A549 (cell line): ENCODE data around the gene ZNF266. TPM values are rescaled to one million over a fixed set of nuclear protein-coding genes. Genes with fewer than 3 reads are reported as not detected.

Source experiments
- ATAC-seq, 2 experiments: fragments of 200-7000 bp in 1 of 2; fragments of >200 bp in 1 of 2; cut with Nextera tagmentation in 1 of 2; cut with Tn5 transposase in 1 of 2; 3 replicates each; pipeline versions ENCODE4 v1.8.0 to v1.9.1; 2018 to 2020; ENCODE audit warnings: mild to moderate bottlenecking in 1 of 2, moderate library complexity in 1 of 2
- CTCF ChIA-PET: fragments of 300-600 bp; sonication (Branson Sonifier 250); formaldehyde crosslinking; extraction: SDS; loops from one replicate; lab custom pipeline; 2021; ENCODE audit warnings: antibody characterized with exemption, inconsistent platforms; lab: Yijun Ruan, JAX
- POLR2A ChIA-PET: fragments of 350-600 bp; formaldehyde crosslinking; extraction: SDS; loops from one replicate; lab custom pipeline; 2021; ENCODE audit warnings: antibody characterized with exemption, inconsistent platforms; lab: Yijun Ruan, JAX
- DNase-seq, 2 experiments: peaks; one replicate each; pipeline versions ENCODE4 v3.0.0 to v3.0.0-alpha.2; 2011 to 2016; ENCODE audit warnings: low read depth in 1 of 2, low spot score in 1 of 2
- FAIRE-seq: peaks from 2 replicates; lab custom pipeline; 2011; peaks lifted over from hg19 to GRCh38; lab: Jason Lieb, UNC
- H3K27ac ChIP-seq, 2 experiments: fragments of >200 bp; sonication (Bioruptor Twin); formaldehyde crosslinking; 3 replicates each; pipeline ENCODE4 v1.5.1; 2016 to 2017
- H3K4me1 ChIP-seq: fragments of >200 bp; sonication (Bioruptor Twin); formaldehyde crosslinking; 3 replicates; pipeline ENCODE4 v1.6.1; 2016
- H3K4me2 ChIP-seq: fragments of >200 bp; sonication (Bioruptor Twin); formaldehyde crosslinking; 3 replicates; pipeline ENCODE4 v1.6.1; 2016
- H3K4me3 ChIP-seq: fragments of >200 bp; sonication (Bioruptor Twin); formaldehyde crosslinking; 3 replicates; pipeline ENCODE4 v1.5.1; 2016
- H3K9me3 ChIP-seq: fragments of >200 bp; sonication (Bioruptor Twin); formaldehyde crosslinking; 3 replicates; pipeline ENCODE4 v1.6.1; 2016
- ATOH8 ChIP-seq: fragments of 250-450 bp; sonication (Bioruptor Pico); IDR thresholded peaks from 2 replicates; pipeline ENCODE4 v1.5.0; 2020; ENCODE audit warnings: low read depth, mild to moderate bottlenecking, moderate library complexity
- BCL3 ChIP-seq: fragments of >200 bp; sonication (Bioruptor Twin); formaldehyde crosslinking; IDR thresholded peaks from 3 replicates; pipeline ENCODE4 v1.6.1; 2016
- CEBPB ChIP-seq, 2 experiments: fragments of >200 bp in 1 of 2; sonication (Bioruptor Twin) in 1 of 2; formaldehyde crosslinking in 1 of 2; IDR thresholded peaks; 2 replicates each; pipeline ENCODE4 v1.6.1; 2012 to 2016
- CTCF ChIP-seq: fragments of >200 bp; sonication (Bioruptor Twin); formaldehyde crosslinking; IDR thresholded peaks from 3 replicates; pipeline ENCODE4 v1.5.1; 2016
- E2F6 ChIP-seq: IDR thresholded peaks from 2 replicates; pipeline ENCODE4 v1.6.1; 2012; ENCODE audit warnings: low read depth, borderline replicate concordance
- EHF ChIP-seq: fragments of 250-450 bp; sonication (Bioruptor Pico); IDR thresholded peaks from 2 replicates; pipeline ENCODE4 v1.5.0; 2020; ENCODE audit warnings: mild to moderate bottlenecking
- ELK1 ChIP-seq: fragments of 150-350 bp; IDR thresholded peaks from 2 replicates; pipeline ENCODE4 v1.6.1; 2014; ENCODE audit warnings: low read depth, mild to moderate bottlenecking, low read length
- EP300 ChIP-seq, 2 experiments: fragments of >200 bp; sonication (Bioruptor Twin); formaldehyde crosslinking; IDR thresholded peaks; 2 replicates in 1 of 2; 3 replicates in 1 of 2; pipeline ENCODE4 v1.6.1; 2016 to 2017
- ESRRA ChIP-seq: fragments of 150-350 bp; IDR thresholded peaks from 2 replicates; pipeline ENCODE4 v1.6.1; 2014; ENCODE audit warnings: mild to moderate bottlenecking, low read length, borderline replicate concordance
- FOSB ChIP-seq: fragments of 250-450 bp; sonication (Bioruptor Pico); IDR thresholded peaks from 2 replicates; pipeline ENCODE4 v1.5.0; 2020; ENCODE audit warnings: mild to moderate bottlenecking, moderate library complexity
- FOSL2 ChIP-seq, 2 experiments: fragments of 450-650 bp in 1 of 2; fragments of >200 bp in 1 of 2; sonication (Bioruptor Twin) in 1 of 2; formaldehyde crosslinking; IDR thresholded peaks; 2 replicates each; pipeline versions ENCODE4 v1.5.0 to v1.6.1; 2016 to 2020; ENCODE audit warnings: mild to moderate bottlenecking in 1 of 2, moderate library complexity in 1 of 2
- HOXB5 ChIP-seq: fragments of 250-450 bp; sonication (Bioruptor Pico); IDR thresholded peaks from 2 replicates; pipeline ENCODE4 v1.5.0; 2020; ENCODE audit warnings: mild to moderate bottlenecking, moderate library complexity
- JUN ChIP-seq, 2 experiments: fragments of >200 bp; sonication (Bioruptor Twin); formaldehyde crosslinking; IDR thresholded peaks; 2 replicates in 1 of 2; 3 replicates in 1 of 2; pipeline ENCODE4 v1.6.1; 2016 to 2017
- MAX ChIP-seq: IDR thresholded peaks from 2 replicates; pipeline ENCODE4 v1.6.1; 2012
- NFE2L2 ChIP-seq: fragments of 150-350 bp; conservative IDR thresholded peaks from 2 replicates; pipeline ENCODE4 v1.6.1; 2014; ENCODE audit warnings: low read length
- NR3C1 ChIP-seq: fragments of >200 bp; sonication (Bioruptor Twin); formaldehyde crosslinking; IDR thresholded peaks from 3 replicates; pipeline ENCODE4 v1.6.1; 2017
- PHF8 ChIP-seq: fragments of 200-600 bp; sonication (generic); IDR thresholded peaks from 2 replicates; pipeline ENCODE4 v1.6.1; 2016; ENCODE audit warnings: low read depth, mild to moderate bottlenecking, antibody characterized with exemption, moderate library complexity, borderline replicate concordance
- POLR2AphosphoS2 ChIP-seq: conservative IDR thresholded peaks from 2 replicates; pipeline ENCODE4 v1.6.1; 2012; ENCODE audit warnings: low read length, improper control_type of control experiment, inconsistent platforms
- REST ChIP-seq: fragments of 200-600 bp; sonication (generic); IDR thresholded peaks from 2 replicates; pipeline ENCODE4 v1.6.1; 2016; ENCODE audit warnings: antibody characterized with exemption, mild to moderate bottlenecking, moderate library complexity
- RNF2 ChIP-seq: fragments of 200-600 bp; sonication (generic); IDR thresholded peaks from 2 replicates; pipeline ENCODE4 v1.6.1; 2016; ENCODE audit warnings: low read depth, mild to moderate bottlenecking, antibody characterized with exemption, moderate library complexity, borderline replicate concordance
- SREBF2 ChIP-seq: fragments of 450-650 bp; IDR thresholded peaks from 2 replicates; pipeline ENCODE4 v1.6.1; 2014; ENCODE audit warnings: mild to moderate bottlenecking, moderate library complexity
- TFCP2L1 ChIP-seq: fragments of 250-450 bp; sonication (Bioruptor Pico); IDR thresholded peaks from 2 replicates; pipeline ENCODE4 v1.5.0; 2021; ENCODE audit warnings: mild to moderate bottlenecking
- ZFP36 ChIP-seq: fragments of 450-650 bp; IDR thresholded peaks from 2 replicates; pipeline ENCODE4 v1.6.1; 2014; ENCODE audit warnings: borderline replicate concordance; ENCODE audit not compliant: partially characterized antibody
- WGBS: methylation state at CpG from one replicate; pipeline ENCODE4 v1.1.6; 2017; ENCODE audit errors: missing lambda C conversion rate; 5-methylcytosine and 5-hydroxymethylcytosine counted together
- polyA minus RNA-seq: library from RNA; depleted of rRNA, polyadenylated mRNA; stranded (reverse); fragments of >200 nt; gene quantifications from 2 replicates; pipeline ENCODE4 v1.2.3, GENCODE V29; 2011; rRNA and poly(A)+ RNA removed
- polyA plus RNA-seq, 4 experiments: library from polyadenylated mRNA; depleted of rRNA in 3 of 4; stranded (reverse); fragments of >200 nt; fragmentation: RNase III in 1 of 4; extraction: RNeasy Plus Mini Kit Qiagen cat#74134 plus additional on column Dnase treatment in 1 of 4; gene quantifications; 2 replicates in 3 of 4; 3 replicates in 1 of 4; pipeline ENCODE4 v1.2.3, GENCODE V29; 2011 to 2017

The ZNF266 gene
- polyA plus RNA-seq (2011; rRNA removed) (11.8 and 12.1 TPM in 2 replicates), polyA plus RNA-seq (2017; fragmentation: RNase III; extraction: RNeasy Plus Mini Kit Qiagen cat#74134 plus additional on column Dnase treatment) (4.8 to 5.0 TPM (median 4.8 TPM) in 3 replicates), polyA minus RNA-seq (4.3 and 5.0 TPM in 2 replicates)
- polyA plus RNA-seq (2012; cell fraction: cytosol; rRNA removed) = 1.8 and 2.0 TPM in 2 replicates
- polyA plus RNA-seq (2012; cell fraction: nucleus; rRNA removed) = 5.2 and 8.3 TPM in 2 replicates

- WGBS = 20% methylated on average over 38 of the region's 56 CpGs
- H3K9me3 ChIP-seq = peaks cover 29% of the 10 kb centered on the region
- H3K4me1 ChIP-seq = no peaks in the 10 kb centered on the region
- CTCF ChIA-PET = interaction anchor here (0.8 to 1.5 kb wide), 2 partner anchors 205 to 360 kb away, joined by 3 read pairs; no protein-coding TSS in a partner anchor
- H3K4me2 ChIP-seq = peak within 1 kb of the TSS; percentile 70
- peak; percentile 77 to 91 for DNase-seq
- ATAC-seq = peak; percentile 99 to 100
- H3K27ac ChIP-seq = peak within 1 kb of the TSS; percentile 58 to 94
- no peak for TF ChIP-seq POLR2AphosphoS2
- no peak for TF ChIP-seq RNF2
- peak; percentile 45; the same call in 1 of the 2 replicates for TF ChIP-seq PHF8
- TF ChIP-seq HOXB5 (CRISPR knock-in tag) = no peak
- TF ChIP-seq E2F6 = peak; percentile 63
- TF ChIP-seq FOSB (CRISPR knock-in tag) = no peak
- peak; percentile 72 for TF ChIP-seq MAX
- TF ChIP-seq NFE2L2 = no peak
- no peak for TF ChIP-seq TFCP2L1 (CRISPR knock-in tag)
- no peak for TF ChIP-seq CEBPB (IDR thresholded peaks at IDR 0.05)
- peak in 1 of 2 experiments; percentile 40; a peak in 1 of 5 replicates for TF ChIP-seq JUN (IDR thresholded peaks at IDR 0.05)
- no peak for TF ChIP-seq NR3C1
- TF ChIP-seq, all 56 proteins: peak for 4
- H3K4me3 ChIP-seq = peak within 1 kb of the TSS; percentile 46
- FAIRE-seq = no peak
- POLR2A ChIA-PET = interaction anchor here (0.5 kb wide), 1 partner anchor 168 kb away, joined by 3 read pairs; no protein-coding TSS in a partner anchor
These were observed at the start of gene ZNF266 for GRCh38 chr19:9435279-9436268. Gene ZNF266 (minus strand): TSS chr19:9435573. CDS start chr19:9420089, 15,484 bp downstream.

- H3K4me3 ChIP-seq = no peak overlapping the region
- H3K9me3 ChIP-seq = no peaks in the 10 kb centered on the region; the same call in 2 of the 3 replicates
- no peak for DNase-seq
- ATAC-seq = no peak
- CTCF ChIA-PET = no interaction called here
- POLR2A ChIA-PET = no interaction called here
- H3K27ac ChIP-seq = no peak overlapping the region
- no peak overlapping the region for H3K4me2 ChIP-seq
- WGBS = 33% methylated on average over 2 of the region's 2 CpGs
- FAIRE-seq = no peak
- H3K4me1 ChIP-seq = no peaks in the 10 kb centered on the region
- TF ChIP-seq CEBPB (IDR thresholded peaks at IDR 0.05) = no peak
- TF ChIP-seq RNF2 = no peak
- TF ChIP-seq FOSL2 (IDR thresholded peaks at IDR 0.05) = no peak
- TF ChIP-seq FOSL2 (CRISPR knock-in tag; IDR thresholded peaks at IDR 0.05) = no peak
- no peak for TF ChIP-seq SREBF2
- no peak for TF ChIP-seq ELK1
- TF ChIP-seq BCL3 = no peak
- no peak for TF ChIP-seq EP300 (IDR thresholded peaks at IDR 0.05)
- no peak for TF ChIP-seq EHF (CRISPR knock-in tag)
- no peak for TF ChIP-seq ESRRA
- no peak for TF ChIP-seq CTCF
- no peak for TF ChIP-seq ATOH8
- TF ChIP-seq REST = no peak
- TF ChIP-seq MAX = no peak
- TF ChIP-seq ZFP36 = no peak
These were observed 49.8 kb upstream of the ZNF266 start for GRCh38 chr19:9485140-9485539.
